ENCODE data around the gene NFE2L3.

- TF ChIP-seq CTCF (conservative IDR thresholded peaks at IDR 0.05; ENCODE audit: low read length) (no peak), EZH2phosphoT487 (IDR thresholded peaks at IDR 0.05; ENCODE audit: borderline replicate concordance) (no peak)
Observed at GRCh38 chr7:26186364-26187311, 34.6 kb downstream of the NFE2L3 start.
